GM12874 (cell line): ENCODE results near the gene INSYN2B.

Experiments used
- TF ChIP-seq, protein P1 (sequence below): IDR thresholded peaks from 2 replicates; pipeline ENCODE4 v1.5.1; 2011; ENCODE audit warnings: low read depth, mild to moderate bottlenecking, control low read depth, low read length, moderate library complexity; ENCODE audit not compliant: insufficient read depth

Gene INSYN2B

GRCh38 chr5:170010595-170010994 is 30.3 kb upstream of the INSYN2B start:
- TF ChIP-seq, protein P1, sequence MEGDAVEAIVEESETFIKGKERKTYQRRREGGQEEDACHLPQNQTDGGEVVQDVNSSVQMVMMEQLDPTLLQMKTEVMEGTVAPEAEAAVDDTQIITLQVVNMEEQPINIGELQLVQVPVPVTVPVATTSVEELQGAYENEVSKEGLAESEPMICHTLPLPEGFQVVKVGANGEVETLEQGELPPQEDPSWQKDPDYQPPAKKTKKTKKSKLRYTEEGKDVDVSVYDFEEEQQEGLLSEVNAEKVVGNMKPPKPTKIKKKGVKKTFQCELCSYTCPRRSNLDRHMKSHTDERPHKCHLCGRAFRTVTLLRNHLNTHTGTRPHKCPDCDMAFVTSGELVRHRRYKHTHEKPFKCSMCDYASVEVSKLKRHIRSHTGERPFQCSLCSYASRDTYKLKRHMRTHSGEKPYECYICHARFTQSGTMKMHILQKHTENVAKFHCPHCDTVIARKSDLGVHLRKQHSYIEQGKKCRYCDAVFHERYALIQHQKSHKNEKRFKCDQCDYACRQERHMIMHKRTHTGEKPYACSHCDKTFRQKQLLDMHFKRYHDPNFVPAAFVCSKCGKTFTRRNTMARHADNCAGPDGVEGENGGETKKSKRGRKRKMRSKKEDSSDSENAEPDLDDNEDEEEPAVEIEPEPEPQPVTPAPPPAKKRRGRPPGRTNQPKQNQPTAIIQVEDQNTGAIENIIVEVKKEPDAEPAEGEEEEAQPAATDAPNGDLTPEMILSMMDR, result no peak

DNA sequence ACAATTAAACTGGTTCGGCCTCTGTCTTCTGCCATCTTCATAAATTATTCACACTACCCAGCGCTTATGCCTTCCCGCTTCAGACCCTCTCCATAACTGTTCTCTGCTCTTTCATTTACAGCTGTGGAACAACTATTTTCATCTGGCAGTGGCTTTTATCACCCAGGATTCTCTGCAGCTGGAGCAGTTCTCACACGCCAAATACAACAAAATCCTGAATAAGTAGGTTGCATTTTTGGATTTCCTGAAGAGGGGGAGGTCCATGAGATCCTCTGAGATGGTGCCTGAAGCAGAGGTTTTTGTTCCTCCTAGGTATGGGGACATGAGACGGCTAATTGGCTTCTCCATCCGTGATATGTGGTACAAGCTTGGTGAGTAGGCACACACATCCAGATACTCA is 28.1 kb upstream of the INSYN2B start:
- TF ChIP-seq, protein P1, result no peak

DNA sequence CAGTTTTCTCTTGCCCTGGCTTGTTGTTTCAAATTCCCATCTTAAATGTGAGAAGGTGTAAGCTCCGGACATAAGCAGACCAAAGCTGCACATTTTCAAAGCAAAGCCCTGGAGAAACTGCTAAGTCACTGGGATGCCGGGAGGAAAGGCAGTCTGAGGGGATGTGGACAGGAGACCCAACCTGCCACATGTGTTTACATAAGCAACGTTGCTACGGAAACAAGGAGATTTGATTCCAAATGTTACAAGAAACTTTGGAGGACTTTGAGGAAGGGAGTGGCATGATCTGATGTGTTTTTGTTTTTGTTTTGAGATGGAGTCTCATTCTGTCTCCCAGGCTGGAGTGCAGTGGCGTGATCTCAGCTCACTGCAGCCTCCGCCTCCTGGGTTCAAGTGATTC is 25.7 kb upstream of the INSYN2B start:
- TF ChIP-seq, protein P1, result no peak

DNA sequence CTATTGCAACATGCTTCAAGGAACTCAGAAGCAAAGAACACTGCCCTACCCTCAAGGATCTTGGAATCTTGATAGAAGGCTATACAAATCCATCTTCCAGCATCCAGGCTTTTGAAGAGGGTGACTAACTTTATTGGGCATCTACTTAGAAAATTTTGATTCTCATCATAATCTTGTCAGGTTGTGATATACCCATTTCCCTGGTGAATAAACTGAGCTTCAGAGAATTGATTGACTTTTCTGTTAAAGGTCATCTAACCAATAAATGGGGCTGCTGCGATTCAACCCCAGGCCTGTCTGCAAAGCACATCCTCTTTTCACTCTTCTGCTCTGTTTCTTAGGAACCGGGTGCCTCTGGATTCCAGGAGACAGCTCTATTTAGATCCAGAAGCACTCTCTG is 19.9 kb upstream of the INSYN2B start:
- TF ChIP-seq, protein P1, result no peak

DNA sequence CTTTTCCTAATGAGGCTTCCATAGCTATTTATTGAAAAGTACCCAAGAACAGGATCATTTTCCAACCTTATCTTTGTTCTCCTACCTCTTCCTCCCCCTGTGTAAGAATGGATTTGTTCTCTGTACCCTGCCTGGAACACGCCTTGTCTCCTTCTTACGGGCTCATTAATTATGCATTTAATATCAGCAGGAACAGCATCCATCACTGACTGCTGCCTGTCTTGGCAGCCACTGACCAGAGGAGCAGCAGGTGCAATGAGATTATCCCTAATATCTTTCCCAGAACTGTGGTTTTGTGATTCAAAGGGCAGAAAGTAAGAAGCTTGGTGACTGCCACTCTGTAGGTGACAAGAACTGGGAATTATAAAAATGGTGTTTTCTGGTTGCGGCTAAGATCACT is 19.3 kb upstream of the INSYN2B start:
- TF ChIP-seq, protein P1, result no peak

GRCh38 chr5:169997798-169998197 is 17.5 kb upstream of the INSYN2B start:
- TF ChIP-seq, protein P1, result no peak

- TF ChIP-seq, protein P1, result no peak
Observed at GRCh38 chr5:169993485-169993790, 13.1 kb upstream of the INSYN2B start.
